ENCODE data around the gene TBC1D22A.

TBC1D22A gene

GRCh38 chr22:47073075-47073474, 310.6 kb downstream of the TBC1D22A start:
- Histone ChIP-seq H3K4me3 (ENCODE audit: low read length) (no peak overlapping the region), H3K4me1 (ENCODE audit: insufficient read depth, low read length) (no peaks in the 10 kb centered on the region; the same call in 1 of the 2 replicates), H3K27me3 (ENCODE audit: insufficient read depth, low read length) (no peaks in the 10 kb centered on the region), H3K9ac (ENCODE audit: low read depth, low read length) (no peak overlapping the region), H3K27ac (ENCODE audit: low read length) (no peak overlapping the region), H3K36me3 (ENCODE audit: insufficient read depth, low read depth, low read length) (no peaks in the 10 kb centered on the region), H3K9me3 (ENCODE audit: insufficient read depth, low read depth, low read length) (no peaks in the 10 kb centered on the region)

GRCh38 chr22:47074105-47074504, 311.7 kb downstream of the TBC1D22A start:
- Histone ChIP-seq H3K27me3 (ENCODE audit: insufficient read depth, low read length) (no peaks in the 10 kb centered on the region), H3K9ac (ENCODE audit: low read depth, low read length) (no peak overlapping the region), H3K27ac (ENCODE audit: low read length) (no peak overlapping the region), H3K9me3 (ENCODE audit: insufficient read depth, low read depth, low read length) (peaks cover 3% of the 10 kb centered on the region; the same call in 1 of the 2 replicates), H3K4me1 (ENCODE audit: insufficient read depth, low read length) (no peaks in the 10 kb centered on the region), H3K4me3 (ENCODE audit: low read length) (no peak overlapping the region), H3K36me3 (ENCODE audit: insufficient read depth, low read depth, low read length) (no peaks in the 10 kb centered on the region)

- no peaks in the 10 kb centered on the region for H3K4me1 ChIP-seq (ENCODE audit: insufficient read depth, low read length)
- H3K27ac ChIP-seq (ENCODE audit: low read length), result no peak overlapping the region
- H3K9me3 ChIP-seq (ENCODE audit: insufficient read depth, low read depth, low read length), result peaks cover 7% of the 10 kb centered on the region; the same call in 1 of the 2 replicates
- H3K36me3 ChIP-seq (ENCODE audit: insufficient read depth, low read depth, low read length), result no peaks in the 10 kb centered on the region
- H3K9ac ChIP-seq (ENCODE audit: low read depth, low read length), result no peak overlapping the region
- H3K27me3 ChIP-seq (ENCODE audit: insufficient read depth, low read length), result no peaks in the 10 kb centered on the region
- H3K4me3 ChIP-seq (ENCODE audit: low read length), result no peak overlapping the region
These were observed 313.1 kb downstream of the TBC1D22A start for GRCh38 chr22:47075568-47075967.

GRCh38 chr22:47076758-47077157, 314.3 kb downstream of the TBC1D22A start:
- no peak overlapping the region for H3K9ac ChIP-seq (ENCODE audit: low read depth, low read length)

GRCh38 chr22:47080100-47080499, 317.6 kb downstream of the TBC1D22A start:
- no peaks in the 10 kb centered on the region; the same call in 1 of the 2 replicates for H3K36me3 ChIP-seq (ENCODE audit: insufficient read depth, low read depth, low read length)
- H3K27me3 ChIP-seq (ENCODE audit: insufficient read depth, low read length), result no peaks in the 10 kb centered on the region
- H3K27ac ChIP-seq (ENCODE audit: low read length), result no peak overlapping the region
- no peaks in the 10 kb centered on the region for H3K4me1 ChIP-seq (ENCODE audit: insufficient read depth, low read length)
- H3K4me3 ChIP-seq (ENCODE audit: low read length), result no peak overlapping the region
- no peak overlapping the region for H3K9ac ChIP-seq (ENCODE audit: low read depth, low read length)
- H3K9me3 ChIP-seq (ENCODE audit: insufficient read depth, low read depth, low read length), result peaks cover 9% of the 10 kb centered on the region; the same call in 1 of the 2 replicates

More at GRCh38 chr22:47076758-47077157, 314.3 kb downstream of the TBC1D22A start:
- Histone ChIP-seq H3K4me3 (ENCODE audit: low read length) (no peak overlapping the region), H3K36me3 (ENCODE audit: insufficient read depth, low read depth, low read length) (no peaks in the 10 kb centered on the region; the same call in 1 of the 2 replicates), H3K9me3 (ENCODE audit: insufficient read depth, low read depth, low read length) (peaks cover 9% of the 10 kb centered on the region; the same call in 1 of the 2 replicates), H3K4me1 (ENCODE audit: insufficient read depth, low read length) (no peaks in the 10 kb centered on the region), H3K27me3 (ENCODE audit: insufficient read depth, low read length) (no peaks in the 10 kb centered on the region), H3K27ac (ENCODE audit: low read length) (no peak overlapping the region)

GRCh38 chr22:47082505-47082904, 320.1 kb downstream of the TBC1D22A start:
- no peak overlapping the region for H3K9ac ChIP-seq (ENCODE audit: low read depth, low read length)
- no peaks in the 10 kb centered on the region; the same call in 1 of the 2 replicates for H3K36me3 ChIP-seq (ENCODE audit: insufficient read depth, low read depth, low read length)
- H3K4me3 ChIP-seq (ENCODE audit: low read length), result no peak overlapping the region
- no peaks in the 10 kb centered on the region for H3K27me3 ChIP-seq (ENCODE audit: insufficient read depth, low read length)
- H3K4me1 ChIP-seq (ENCODE audit: insufficient read depth, low read length), result no peaks in the 10 kb centered on the region
- peaks cover 9% of the 10 kb centered on the region; the same call in 1 of the 2 replicates for H3K9me3 ChIP-seq (ENCODE audit: insufficient read depth, low read depth, low read length)
- H3K27ac ChIP-seq (ENCODE audit: low read length), result no peak overlapping the region

GRCh38 chr22:47083379-47083986, 321.0 kb downstream of the TBC1D22A start:
- Histone ChIP-seq H3K4me1 (ENCODE audit: insufficient read depth, low read length) (no peaks in the 10 kb centered on the region), H3K27ac (ENCODE audit: low read length) (no peak overlapping the region)

GRCh38 chr22:47084226-47084625, 321.8 kb downstream of the TBC1D22A start:
- Histone ChIP-seq H3K9ac (ENCODE audit: low read depth, low read length) (no peak overlapping the region), H3K27ac (ENCODE audit: low read length) (no peak overlapping the region), H3K9me3 (ENCODE audit: insufficient read depth, low read depth, low read length) (peaks cover 5% of the 10 kb centered on the region; the same call in 1 of the 2 replicates), H3K36me3 (ENCODE audit: insufficient read depth, low read depth, low read length) (no peaks in the 10 kb centered on the region; the same call in 1 of the 2 replicates), H3K27me3 (ENCODE audit: insufficient read depth, low read length) (no peaks in the 10 kb centered on the region), H3K4me1 (ENCODE audit: insufficient read depth, low read length) (no peaks in the 10 kb centered on the region), H3K4me3 (ENCODE audit: low read length) (no peak overlapping the region)

More at GRCh38 chr22:47083379-47083986, 321.0 kb downstream of the TBC1D22A start:
- H3K4me3 ChIP-seq (ENCODE audit: low read length), result no peak overlapping the region
- H3K36me3 ChIP-seq (ENCODE audit: insufficient read depth, low read depth, low read length), result no peaks in the 10 kb centered on the region; the same call in 1 of the 2 replicates
- H3K27me3 ChIP-seq (ENCODE audit: insufficient read depth, low read length), result no peaks in the 10 kb centered on the region
- peaks cover 9% of the 10 kb centered on the region; the same call in 1 of the 2 replicates for H3K9me3 ChIP-seq (ENCODE audit: insufficient read depth, low read depth, low read length)
- H3K9ac ChIP-seq (ENCODE audit: low read depth, low read length), result no peak overlapping the region

- Histone ChIP-seq H3K9ac (ENCODE audit: low read depth, low read length) (no peak overlapping the region), H3K27me3 (ENCODE audit: insufficient read depth, low read length) (no peaks in the 10 kb centered on the region), H3K27ac (ENCODE audit: low read length) (no peak overlapping the region), H3K9me3 (ENCODE audit: insufficient read depth, low read depth, low read length) (no peaks in the 10 kb centered on the region), H3K4me3 (ENCODE audit: low read length) (no peak overlapping the region), H3K4me1 (ENCODE audit: insufficient read depth, low read length) (no peaks in the 10 kb centered on the region), H3K36me3 (ENCODE audit: insufficient read depth, low read depth, low read length) (no peaks in the 10 kb centered on the region)
These were observed 324.3 kb downstream of the TBC1D22A start for GRCh38 chr22:47086596-47087248.

GRCh38 chr22:47088480-47089158, 326.2 kb downstream of the TBC1D22A start:
- Histone ChIP-seq H3K4me3 (ENCODE audit: low read length) (no peak overlapping the region), H3K36me3 (ENCODE audit: insufficient read depth, low read depth, low read length) (no peaks in the 10 kb centered on the region), H3K4me1 (ENCODE audit: insufficient read depth, low read length) (peaks cover 3% of the 10 kb centered on the region; the same call in 1 of the 2 replicates), H3K27me3 (ENCODE audit: insufficient read depth, low read length) (no peaks in the 10 kb centered on the region), H3K27ac (ENCODE audit: low read length) (no peak overlapping the region), H3K9me3 (ENCODE audit: insufficient read depth, low read depth, low read length) (peaks cover under 1% of the 10 kb centered on the region; the same call in 1 of the 2 replicates), H3K9ac (ENCODE audit: low read depth, low read length) (no peak overlapping the region)

- Histone ChIP-seq H3K9me3 (ENCODE audit: insufficient read depth, low read depth, low read length) (peaks cover 7% of the 10 kb centered on the region), H3K27me3 (ENCODE audit: insufficient read depth, low read length) (no peaks in the 10 kb centered on the region), H3K36me3 (ENCODE audit: insufficient read depth, low read depth, low read length) (no peaks in the 10 kb centered on the region), H3K9ac (ENCODE audit: low read depth, low read length) (no peak overlapping the region), H3K4me1 (ENCODE audit: insufficient read depth, low read length) (peaks cover 3% of the 10 kb centered on the region; the same call in 1 of the 2 replicates), H3K4me3 (ENCODE audit: low read length) (no peak overlapping the region), H3K27ac (ENCODE audit: low read length) (no peak overlapping the region)
These were observed 326.9 kb downstream of the TBC1D22A start for GRCh38 chr22:47089374-47089773.
